Activated naive CD4-positive, alpha-beta T cell (primary cell): ENCODE data around the gene LRRC10B.

ENCODE experiments used
- DNase-seq, 4 experiments: peaks; one replicate each; lab custom pipeline; 2025; lab: John Stamatoyannopoulos, UW

The LRRC10B gene

GRCh38 chr11:61509043-61510029 lies 787 bp downstream of the LRRC10B start:
- peak in 2 of 4 experiments; percentile 15 to 30 for DNase-seq

DNA sequence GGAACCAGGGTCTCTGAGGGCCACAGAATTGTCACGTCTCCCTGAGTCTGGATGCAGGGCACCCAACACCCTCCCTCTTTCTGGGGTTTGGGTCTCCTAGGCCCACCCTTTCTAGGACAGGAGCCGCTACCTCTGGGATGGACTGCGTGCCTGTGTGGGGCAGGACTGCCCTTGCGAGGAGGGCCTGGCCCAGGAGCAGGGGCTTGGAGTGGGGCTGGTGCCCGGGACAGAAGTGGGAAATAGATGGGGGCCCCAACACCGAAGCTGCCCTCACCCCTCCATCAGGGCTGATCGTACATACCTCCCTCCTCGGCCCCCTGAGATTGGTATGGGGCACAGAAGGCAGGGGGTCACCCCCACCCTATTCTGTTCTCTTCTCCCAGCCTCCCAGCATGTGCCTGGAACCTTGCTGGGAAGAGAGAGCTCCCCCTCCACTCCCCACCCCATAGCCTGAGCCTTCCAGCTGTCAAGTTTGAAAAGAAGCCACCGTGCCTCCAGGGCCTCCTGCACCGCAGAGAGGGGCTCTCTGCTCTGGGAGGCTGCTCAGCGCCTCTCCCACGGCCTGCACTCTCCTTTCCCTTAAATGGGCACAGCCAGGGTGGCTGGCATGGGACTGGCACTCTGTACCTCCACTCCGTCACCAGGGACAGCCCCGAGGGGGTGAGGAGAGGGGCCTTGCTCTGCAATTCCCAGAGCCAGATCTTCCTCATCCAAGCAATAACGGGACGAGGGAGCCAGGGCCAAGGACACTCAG lies 1.8 kb downstream of the LRRC10B start:
- no peak for DNase-seq

DNA sequence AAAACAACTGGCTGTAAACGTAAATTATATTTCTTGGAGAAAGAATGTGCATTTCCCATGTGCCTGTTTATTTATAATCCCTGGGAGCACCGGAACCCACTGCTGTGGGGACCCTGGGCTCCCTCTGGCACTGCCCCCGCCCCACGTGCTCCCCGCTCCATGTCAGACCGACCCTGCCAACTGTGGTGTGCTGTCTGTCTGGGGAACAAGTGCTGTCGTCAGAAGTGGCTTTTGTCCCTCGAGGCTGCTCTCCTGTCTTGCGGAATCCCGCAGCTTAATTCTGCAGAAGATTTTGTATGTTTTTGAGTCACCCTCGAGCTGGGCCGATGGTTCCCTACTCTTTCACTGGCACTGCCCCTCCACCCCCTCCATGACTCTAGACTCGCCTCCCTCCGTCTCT lies 2.4 kb downstream of the LRRC10B start:
- no peak for DNase-seq

DNA sequence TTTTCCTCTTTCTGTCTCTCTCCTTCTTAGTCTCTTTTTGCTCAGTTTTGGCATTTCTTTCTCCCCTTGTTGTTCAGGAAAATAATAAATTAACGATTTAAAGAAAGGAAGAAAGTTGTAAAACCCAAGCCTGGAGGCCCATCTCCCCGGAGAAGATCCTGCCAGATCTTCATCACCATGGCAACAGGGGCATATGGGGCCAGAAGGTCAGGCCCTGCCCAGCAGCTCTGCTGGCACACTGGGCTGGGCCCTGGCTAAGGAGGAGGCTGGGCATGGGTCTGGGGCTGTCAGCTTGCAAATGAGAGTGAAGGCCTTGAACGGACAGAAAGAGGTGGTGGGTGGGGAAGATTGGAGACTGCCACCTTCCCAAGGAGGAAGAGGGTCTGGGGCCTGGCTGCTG lies 2.8 kb downstream of the LRRC10B start:
- DNase-seq, result no peak

DNA sequence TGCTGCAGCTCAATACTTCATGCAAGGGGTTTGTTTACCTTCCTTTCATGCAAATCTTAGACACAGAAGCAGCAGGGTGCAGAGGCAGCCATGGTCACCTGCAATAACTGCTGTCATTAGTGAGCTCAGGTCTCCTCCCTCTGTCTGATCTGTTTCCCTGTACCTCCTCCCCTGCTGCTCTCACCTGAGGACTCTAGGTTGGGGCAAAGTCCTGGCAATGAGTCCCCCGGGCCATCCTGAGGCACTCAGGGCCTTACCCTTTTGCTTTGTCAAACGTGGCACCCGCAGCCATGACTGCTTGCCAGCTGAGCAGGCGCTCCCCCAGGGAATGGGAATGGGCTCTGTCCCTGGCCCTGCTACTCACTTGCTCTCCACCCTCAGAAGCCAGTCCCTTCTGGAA lies 3.9 kb downstream of the LRRC10B start:
- DNase-seq, result no peak

- DNase-seq, result no peak
Observed at GRCh38 chr11:61513143-61513765, 4.7 kb downstream of the LRRC10B start.

GRCh38 chr11:61514050-61514917 lies 5.7 kb downstream of the LRRC10B start:
- DNase-seq, result no peak

DNA sequence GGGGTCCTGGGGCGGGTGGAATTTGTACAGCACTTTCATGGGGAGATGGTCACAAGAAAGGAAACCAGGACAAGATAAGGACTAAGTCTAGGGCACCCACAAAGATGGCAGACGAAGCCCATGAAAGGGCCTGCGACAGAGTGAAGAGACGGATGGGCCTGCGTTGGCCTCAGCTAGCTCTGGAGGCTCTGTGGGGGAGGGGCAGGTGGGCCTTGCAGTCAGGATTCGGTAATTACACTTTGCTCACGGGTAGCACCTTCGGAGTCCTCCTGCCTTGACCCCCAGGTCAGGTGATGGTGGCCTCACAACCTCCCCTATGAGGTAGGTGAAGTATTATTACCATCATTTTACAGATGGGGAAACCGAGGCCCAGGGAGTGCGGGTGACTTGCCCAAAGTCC lies 7.1 kb downstream of the LRRC10B start:
- no peak for DNase-seq

GRCh38 chr11:61516191-61516590 lies 7.6 kb downstream of the LRRC10B start:
- DNase-seq, result no peak

- peak; percentile 18 to 53 (median 36) for DNase-seq
Observed at GRCh38 chr11:61516675-61517572, 8.4 kb downstream of the LRRC10B start.

- DNase-seq, result no peak
Observed at GRCh38 chr11:61518032-61518795, 9.7 kb downstream of the LRRC10B start.

- DNase-seq, result no peak
Observed at GRCh38 chr11:61522881-61523280, 14.3 kb downstream of the LRRC10B start.

GRCh38 chr11:61524446-61524845 lies 15.9 kb downstream of the LRRC10B start:
- DNase-seq, result no peak

- no peak for DNase-seq
Observed at GRCh38 chr11:61524963-61525587, 16.5 kb downstream of the LRRC10B start.

GRCh38 chr11:61526229-61526628 lies 17.7 kb downstream of the LRRC10B start:
- DNase-seq, result no peak

- DNase-seq, result no peak
Observed at GRCh38 chr11:61526956-61527731, 18.6 kb downstream of the LRRC10B start.

GRCh38 chr11:61528114-61528513 lies 19.6 kb downstream of the LRRC10B start:
- no peak for DNase-seq

GRCh38 chr11:61529537-61530225 lies 21.1 kb downstream of the LRRC10B start:
- DNase-seq, result no peak
